Measurements from ENCODE around the gene PLSCR3. TPM values are rescaled to one million over a fixed set of nuclear protein-coding genes. Genes with fewer than 3 reads are reported as not detected.

PLSCR3 gene
- total RNA-seq, 1 experiment from 2014 or later = 43.8 TPM

- ChIA-PET CTCF (interaction anchor here (0.5 kb wide), 1 partner anchor 158 kb away, joined by 4 read pairs; the partner anchor contains the start of gene SLC2A4), POLR2A (no interaction called here), RAD21 (ENCODE audit: low non-redundant PET in 1 of 2, low total read pairs in 2 of 2, uncharacterized antibody in 2 of 2, unreplicated experiment in 2 of 2) (no interaction called here)
- intact Hi-C loops (cut with micrococcal nuclease) = loop anchor here (10.0 kb wide), 1 partner anchor 175 kb away; the partner anchor contains the start of gene CLDN7
- no peak within 1 kb of the TSS for H3K9ac ChIP-seq (ENCODE audit: low read length)
- peaks cover 20 to 41% of the 10 kb centered on the region in 2 experiments for H3K4me1 ChIP-seq (ENCODE audit: control insufficient read depth in 1 of 2, insufficient read depth in 2 of 2, low read length in 2 of 2)
- no peak within 1 kb of the TSS for H2AFZ ChIP-seq (ENCODE audit: low read depth, low read length, poor library complexity, severe bottlenecking)
- no peaks in the 10 kb centered on the region for H3K9me3 ChIP-seq (ENCODE audit: control insufficient read depth in 1 of 2, insufficient read depth in 1 of 2, low read depth in 1 of 2, low read length in 2 of 2)
- no peak for DNase-seq (ENCODE audit: low read depth, low spot score)
- no peak within 1 kb of the TSS for H3K27ac ChIP-seq (ENCODE audit: low read depth, low read length)
- ATAC-seq = no peak
- no peaks in the 10 kb centered on the region for H3K36me3 ChIP-seq (ENCODE audit: control insufficient read depth in 1 of 2, insufficient read depth in 2 of 2, low read length in 2 of 2)
- BruUV-seq (replicated peaks) = no TSS peak
- H3K4me3 ChIP-seq (replicated peaks in 1 of 2; ENCODE audit: low read depth in 1 of 2, low read length in 2 of 2) = no peak within 1 kb of the TSS
- no peaks in the 10 kb centered on the region for H3K79me2 ChIP-seq (ENCODE audit: insufficient read depth, low read length)
- H3K4me2 ChIP-seq (ENCODE audit: low read length) = no peak within 1 kb of the TSS
- TF ChIP-seq EZH2phosphoT487 (IDR thresholded peaks at IDR 0.05; ENCODE audit: borderline replicate concordance) = no peak
- no peak for TF ChIP-seq CEBPB (IDR thresholded peaks at IDR 0.05; ENCODE audit: low read depth)
- TF ChIP-seq MAX (IDR thresholded peaks at IDR 0.05) = no peak
- no peak for TF ChIP-seq RAD21 (IDR thresholded peaks at IDR 0.05; ENCODE audit: low read depth)
- TF ChIP-seq POLR2AphosphoS5 (IDR thresholded peaks at IDR 0.05; ENCODE audit: low read depth, low read length) = no peak
- no peak for TF ChIP-seq ELF1 (IDR thresholded peaks at IDR 0.05; ENCODE audit: borderline replicate concordance, low read depth)
- TF ChIP-seq ZFX (IDR thresholded peaks at IDR 0.05) = no peak
- no peaks in the 10 kb centered on the region for H4K20me1 ChIP-seq (ENCODE audit: insufficient read depth)
- H3K27me3 ChIP-seq (ENCODE audit: insufficient read depth, low read length) = no peaks in the 10 kb centered on the region
- H3K9me2 ChIP-seq (ENCODE audit: insufficient read depth) = no peaks in the 10 kb centered on the region
These were observed 45.3 kb upstream of the PLSCR3 start, which contains the start of gene FGF11 for GRCh38 chr17:7439462-7440112. TSS of gene FGF11 (plus strand) at chr17:7439512. CDS start at chr17:7439621, 109 bp downstream.

DNA sequence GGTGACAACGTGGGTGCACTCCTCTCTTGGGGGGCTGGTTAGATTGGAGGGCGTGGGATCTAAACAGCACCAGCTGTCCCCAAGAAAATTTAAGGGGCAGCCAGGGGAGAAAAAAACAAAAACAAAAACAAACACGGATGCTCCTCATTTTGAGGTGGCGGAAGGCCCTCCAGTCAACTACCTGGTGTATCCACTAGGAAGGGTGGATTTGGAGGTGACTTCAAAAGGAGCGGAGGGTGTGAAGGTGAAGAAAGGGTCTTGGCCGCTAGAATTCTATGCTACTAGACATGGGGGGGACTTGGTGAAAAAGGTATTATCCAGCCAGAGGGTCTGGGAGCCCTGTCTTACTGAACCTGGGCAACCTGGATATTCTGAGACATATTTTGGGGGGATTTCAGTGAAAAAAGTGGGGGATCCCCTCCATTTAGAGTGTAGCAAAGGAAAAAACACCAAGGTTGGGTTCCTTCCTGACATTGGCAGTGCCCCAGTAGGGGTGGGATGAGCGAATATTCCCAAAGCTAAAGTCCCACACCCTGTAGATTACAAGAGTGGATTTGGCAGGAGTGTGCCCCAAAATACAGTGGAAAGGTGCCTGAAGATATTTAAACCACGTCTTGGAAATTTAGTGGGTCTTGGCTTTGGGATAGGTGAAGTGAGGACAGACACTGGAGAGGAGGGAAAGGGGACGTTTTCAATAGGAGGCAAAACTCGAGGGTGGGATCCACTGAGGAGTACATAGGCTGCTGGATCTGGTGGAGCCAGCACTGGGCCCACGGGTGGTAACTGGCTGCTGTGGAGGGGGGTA is 44.5 kb upstream of the PLSCR3 start:
- intact Hi-C loops (cut with micrococcal nuclease) = loop anchor here (10.0 kb wide), 1 partner anchor 174 kb away; the partner anchor contains the start of gene CLDN7
- Histone ChIP-seq H3K4me2 (ENCODE audit: low read length) (no peak overlapping the region), H3K79me2 (ENCODE audit: insufficient read depth, low read length) (no peaks in the 10 kb centered on the region), H3K9me2 (ENCODE audit: insufficient read depth) (no peaks in the 10 kb centered on the region), H2AFZ (ENCODE audit: low read depth, low read length, poor library complexity, severe bottlenecking) (no peak overlapping the region), H3K27ac (ENCODE audit: low read depth, low read length) (no peak overlapping the region), H3K4me1 (ENCODE audit: control insufficient read depth in 1 of 2, insufficient read depth in 2 of 2, low read length in 2 of 2) (peaks cover 13 to 36% of the 10 kb centered on the region in 2 experiments), H4K20me1 (ENCODE audit: insufficient read depth) (no peaks in the 10 kb centered on the region), H3K27me3 (ENCODE audit: insufficient read depth, low read length) (no peaks in the 10 kb centered on the region), H3K36me3 (ENCODE audit: control insufficient read depth in 1 of 2, insufficient read depth in 2 of 2, low read length in 2 of 2) (no peaks in the 10 kb centered on the region), H3K9me3 (ENCODE audit: control insufficient read depth in 1 of 2, insufficient read depth in 1 of 2, low read depth in 1 of 2, low read length in 2 of 2) (no peaks in the 10 kb centered on the region), H3K4me3 (replicated peaks in 1 of 2; ENCODE audit: low read depth in 1 of 2, low read length in 2 of 2) (no peak overlapping the region), H3K9ac (ENCODE audit: low read length) (no peak overlapping the region)
- POLR2A ChIA-PET = no interaction called here
- ATAC-seq (no peak), DNase-seq (ENCODE audit: low read depth, low spot score) (no peak)
- BruUV-seq (replicated peaks) = no TSS peak
- RAD21 ChIA-PET (ENCODE audit: low non-redundant PET in 1 of 2, low total read pairs in 2 of 2, uncharacterized antibody in 2 of 2, unreplicated experiment in 2 of 2) = no interaction called here
- TF ChIP-seq POLR2A (IDR thresholded peaks at IDR 0.05; ENCODE audit: borderline replicate concordance, extremely low read depth, insufficient read depth, insufficient read length) (no peak), EZH2 (IDR thresholded peaks at IDR 0.05) (no peak), ZNF274 (IDR thresholded peaks at IDR 0.05; ENCODE audit: low read depth, low read length) (no peak), ELF1 (IDR thresholded peaks at IDR 0.05; ENCODE audit: borderline replicate concordance, low read depth) (no peak)
- CTCF ChIA-PET = no interaction called here
